ENCODE results near the gene LAMA4. TPM values are rescaled to one million over a fixed set of nuclear protein-coding genes. Genes with fewer than 3 reads are reported as not detected.

The LAMA4 gene
- total RNA-seq, 1 experiment from 2014 or later = 1.1 TPM

GRCh38 chr6:112232845-112233256 is 21.5 kb downstream of the LAMA4 start:
- H3K27me3 Mint-ChIP-seq (ENCODE audit: low read depth) = peaks cover 1% of the 10 kb centered on the region; the same call in 1 of the 2 replicates
- Histone ChIP-seq H2BK12ac (ENCODE audit: insufficient read length, low read depth, low read length) (no peak overlapping the region), H2BK15ac (ENCODE audit: low read depth, low read length) (no peak overlapping the region), H3K4ac (ENCODE audit: low read depth, low read length) (no peak overlapping the region), H4K20me1 (ENCODE audit: control insufficient read depth, insufficient read depth, insufficient read length) (no peaks in the 10 kb centered on the region), H3K9me3 (ENCODE audit: control insufficient read depth, low read depth, low read length) (no peaks in the 10 kb centered on the region), H3K18ac (ENCODE audit: insufficient read length, low read depth, low read length) (no peak overlapping the region), H3K27ac (ENCODE audit: insufficient read length, low read depth, low read length) (no peak overlapping the region), H2AFZ (ENCODE audit: low read length) (no peak overlapping the region), H4K91ac (ENCODE audit: insufficient read length, low read depth, low read length) (no peak overlapping the region), H3K79me2 (ENCODE audit: insufficient read depth, low read length) (no peaks in the 10 kb centered on the region), H3K4me2 (ENCODE audit: insufficient read depth, insufficient read length, low read length) (no peak overlapping the region), H3K23me2 (ENCODE audit: insufficient read length, low read depth, low read length, poor library complexity, severe bottlenecking) (no peaks in the 10 kb centered on the region), H2BK5ac (ENCODE audit: insufficient read length, low read length) (no peak overlapping the region), H3K4me1 (ENCODE audit: insufficient read depth, low read length) (no peaks in the 10 kb centered on the region), H3K56ac (ENCODE audit: insufficient read length, low read depth, low read length) (no peak overlapping the region), H4K8ac (replicated peaks; ENCODE audit: insufficient read length, low read depth, low read length) (no peak overlapping the region), H3K79me1 (ENCODE audit: insufficient read depth, low read depth, low read length, poor library complexity, severe bottlenecking) (no peaks in the 10 kb centered on the region), H3K23ac (ENCODE audit: insufficient read length, low read depth, low read length) (no peak overlapping the region), H2BK120ac (ENCODE audit: low read depth, low read length, poor library complexity, severe bottlenecking) (no peak overlapping the region), H3K14ac (ENCODE audit: insufficient read depth, low read length) (no peak overlapping the region), H4K5ac (ENCODE audit: insufficient read length, low read depth, low read length) (no peak overlapping the region), H3K9ac (ENCODE audit: extremely low read depth, insufficient read length, low read length) (no peak overlapping the region), H2BK20ac (ENCODE audit: low read depth, low read length, poor library complexity, severe bottlenecking) (no peak overlapping the region), H3T11ph (ENCODE audit: low read length) (no peak overlapping the region), H3K27me3 (ENCODE audit: insufficient read depth, low read length) (no peaks in the 10 kb centered on the region), H2AK5ac (ENCODE audit: insufficient read length, low read length) (no peak overlapping the region)
- no peak for DNase-seq
- no CpG with 5 or more reads among the region's 5 CpGs for WGBS (ENCODE audit: extremely low coverage, insufficient read length, low lambda C conversion rate)
- no peak overlapping the region for H3K4me3 Mint-ChIP-seq
- no peak overlapping the region for H3K27ac Mint-ChIP-seq
- peaks cover 2 to 3% of the 10 kb centered on the region in 2 experiments; a peak in 2 of 5 replicates for H3K9me3 Mint-ChIP-seq
- no peaks in the 10 kb centered on the region for H3K36me3 Mint-ChIP-seq (ENCODE audit: insufficient read depth in 1 of 3, low read depth in 3 of 3)
- TF ChIP-seq, protein P1, sequence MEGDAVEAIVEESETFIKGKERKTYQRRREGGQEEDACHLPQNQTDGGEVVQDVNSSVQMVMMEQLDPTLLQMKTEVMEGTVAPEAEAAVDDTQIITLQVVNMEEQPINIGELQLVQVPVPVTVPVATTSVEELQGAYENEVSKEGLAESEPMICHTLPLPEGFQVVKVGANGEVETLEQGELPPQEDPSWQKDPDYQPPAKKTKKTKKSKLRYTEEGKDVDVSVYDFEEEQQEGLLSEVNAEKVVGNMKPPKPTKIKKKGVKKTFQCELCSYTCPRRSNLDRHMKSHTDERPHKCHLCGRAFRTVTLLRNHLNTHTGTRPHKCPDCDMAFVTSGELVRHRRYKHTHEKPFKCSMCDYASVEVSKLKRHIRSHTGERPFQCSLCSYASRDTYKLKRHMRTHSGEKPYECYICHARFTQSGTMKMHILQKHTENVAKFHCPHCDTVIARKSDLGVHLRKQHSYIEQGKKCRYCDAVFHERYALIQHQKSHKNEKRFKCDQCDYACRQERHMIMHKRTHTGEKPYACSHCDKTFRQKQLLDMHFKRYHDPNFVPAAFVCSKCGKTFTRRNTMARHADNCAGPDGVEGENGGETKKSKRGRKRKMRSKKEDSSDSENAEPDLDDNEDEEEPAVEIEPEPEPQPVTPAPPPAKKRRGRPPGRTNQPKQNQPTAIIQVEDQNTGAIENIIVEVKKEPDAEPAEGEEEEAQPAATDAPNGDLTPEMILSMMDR (conservative IDR thresholded peaks at IDR 0.05) = no peak
- H3K4me1 Mint-ChIP-seq = peaks cover 3% of the 10 kb centered on the region in 2 experiments
